ENCODE data around the gene HNMT.
"Not testable (repeated sequence)": the region's sequence is repeated elsewhere in the genome, so short reads cannot be mapped to it uniquely, and the experiment has no call there.

Gene HNMT

DNA sequence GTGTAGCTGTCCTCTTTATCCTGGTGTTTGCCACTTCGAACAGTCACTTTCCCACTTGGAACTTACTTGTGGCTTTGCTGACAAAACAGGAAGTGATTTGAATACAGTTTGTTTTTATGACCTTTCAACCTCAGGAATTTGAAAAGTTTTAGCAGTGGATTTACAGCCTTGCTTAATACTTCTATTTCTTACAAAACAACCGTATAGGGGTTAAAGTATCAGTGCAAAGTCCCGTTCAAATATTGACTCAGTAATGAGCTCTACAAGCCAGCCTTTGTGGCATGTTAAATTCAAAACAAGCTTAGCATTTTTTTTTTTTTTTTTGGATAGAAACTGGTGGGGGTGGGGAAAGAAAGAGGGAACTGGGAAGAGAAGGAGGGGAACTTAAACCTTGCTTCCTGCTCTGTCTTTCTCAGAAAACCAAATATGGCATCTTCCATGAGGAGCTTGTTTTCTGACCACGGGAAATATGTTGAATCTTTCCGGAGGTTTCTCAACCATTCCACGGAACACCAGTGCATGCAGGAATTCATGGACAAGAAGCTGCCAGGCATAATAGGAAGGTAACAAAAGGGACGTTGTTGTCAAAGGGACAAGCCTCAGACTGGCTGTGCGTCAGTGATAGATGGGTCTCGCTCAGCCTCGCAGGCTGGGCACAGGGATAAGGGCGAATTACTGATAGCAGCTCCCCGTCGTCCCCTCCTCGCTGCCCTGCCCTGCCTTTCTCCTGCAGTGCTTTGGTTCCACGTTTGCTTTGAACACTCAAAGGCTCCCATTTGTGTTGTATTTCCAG lies at the start of gene HNMT:
HNMT (plus strand) TSS at position 408 of the 793 bp plus-strand sequence; CDS start at position 427, 19 bp downstream.
- DNase-seq (ENCODE audit: low read depth): peak; percentile 28
- H3K4me3 ChIP-seq (ENCODE audit: low read depth, low read length): peak within 1 kb of the TSS; percentile 41

DNA sequence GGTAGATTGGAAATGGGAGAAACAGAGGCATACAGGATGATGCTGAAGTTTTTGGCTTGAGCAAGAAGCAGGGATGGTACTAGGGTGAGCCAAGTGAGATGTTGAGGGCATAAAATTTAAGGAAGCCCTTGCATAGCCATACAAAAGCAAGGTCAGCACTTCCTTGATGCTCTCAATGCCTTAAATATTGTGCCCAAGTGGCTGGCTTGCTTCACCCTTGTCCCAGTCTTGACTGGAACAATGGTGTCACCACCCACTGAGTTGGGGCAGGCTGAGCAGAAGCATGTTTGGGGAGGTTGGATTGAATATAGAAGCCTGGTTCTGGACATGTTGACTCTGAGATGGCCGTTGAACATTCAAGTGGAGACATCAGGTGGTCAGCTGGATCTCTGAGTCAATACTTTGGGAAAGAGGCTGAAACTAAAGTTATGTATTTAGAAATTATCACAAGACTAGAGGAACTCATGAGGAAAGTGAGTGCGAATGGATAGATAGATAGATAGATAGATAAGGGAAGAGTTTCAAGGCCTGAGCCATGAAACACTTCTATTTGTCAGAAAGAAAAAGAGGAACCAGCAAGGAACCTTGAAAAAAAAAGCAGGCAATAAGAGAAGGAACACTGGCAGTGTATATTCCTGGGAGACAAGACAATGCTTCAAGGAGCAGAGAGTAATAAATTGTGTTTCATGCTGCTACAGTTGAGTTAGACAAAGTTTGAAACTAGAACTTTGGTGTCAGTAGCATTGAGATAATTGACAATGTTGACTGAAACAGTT lies 43.0 kb upstream of the HNMT start:
- H3K4me3 ChIP-seq (ENCODE audit: low read depth, low read length): no peak overlapping the region
- no peak for DNase-seq (ENCODE audit: low read depth)

DNA sequence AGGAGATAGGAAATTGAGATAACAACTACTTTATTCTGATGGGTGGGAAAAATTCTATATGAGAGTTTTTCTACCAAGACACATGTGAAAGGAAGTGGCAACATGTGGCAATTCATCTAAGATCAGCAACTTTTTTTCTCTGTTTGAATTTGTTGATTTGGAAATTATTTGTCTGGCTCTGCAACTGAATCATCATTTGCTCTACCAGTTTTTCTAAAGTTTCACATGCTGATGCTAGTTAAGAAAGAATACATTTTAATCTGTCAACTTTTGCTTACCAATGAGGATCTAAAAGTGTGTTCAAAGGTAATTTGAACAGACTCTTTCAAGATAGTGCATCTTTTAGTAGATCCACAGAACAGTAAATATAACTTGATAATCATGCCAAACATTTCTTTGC lies 42.1 kb upstream of the HNMT start:
- not testable (repeated sequence) for H3K4me3 ChIP-seq (ENCODE audit: low read depth, low read length); DNase-seq (ENCODE audit: low read depth)

- no peak for DNase-seq (ENCODE audit: low read depth)
- H3K4me3 ChIP-seq (ENCODE audit: low read depth, low read length): no peak overlapping the region
These were observed 40.3 kb upstream of the HNMT start for GRCh38 chr2:137924019-137924418.

DNA sequence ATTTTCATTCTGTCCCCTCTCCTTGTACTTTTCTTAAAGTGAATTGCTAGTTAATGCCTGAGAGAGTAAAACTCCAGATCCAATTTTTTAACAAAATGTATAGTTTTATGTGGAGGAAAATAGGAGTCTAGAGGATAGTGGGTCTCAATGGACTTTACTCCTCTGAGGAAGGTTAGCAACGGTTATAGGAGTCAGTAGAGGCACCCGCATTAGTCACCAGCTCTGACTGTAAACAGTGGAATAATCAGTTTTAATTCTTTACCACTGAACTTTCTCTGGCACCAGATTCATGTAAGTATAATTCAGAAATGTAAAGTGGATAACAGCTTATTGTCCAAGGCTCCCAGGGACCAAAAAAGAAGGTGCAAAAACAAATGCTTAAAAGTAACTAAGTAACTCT lies 38.7 kb upstream of the HNMT start:
- H3K4me3 ChIP-seq (ENCODE audit: low read depth, low read length): no peak overlapping the region
- no peak for DNase-seq (ENCODE audit: low read depth)

DNA sequence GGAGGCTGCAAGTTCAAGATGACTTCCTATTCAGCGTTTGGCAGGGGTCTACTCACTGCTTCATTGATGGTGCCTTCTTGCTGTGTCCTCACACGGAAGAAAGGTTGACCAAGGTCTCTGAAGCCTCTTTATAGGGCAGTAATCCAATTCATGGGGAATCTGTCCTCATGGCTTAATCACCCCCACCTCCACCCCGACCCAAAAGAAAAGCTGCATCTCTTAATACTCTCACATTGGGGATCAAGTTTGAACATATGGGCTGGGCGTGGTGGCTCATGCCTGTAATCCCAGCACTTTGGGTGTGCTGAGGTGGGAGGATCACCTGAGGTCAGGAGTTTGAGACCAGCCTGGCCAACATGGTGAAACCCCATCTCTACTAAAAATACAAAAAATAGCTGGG lies 36.4 kb upstream of the HNMT start:
- no peak overlapping the region for H3K4me3 ChIP-seq (ENCODE audit: low read depth, low read length)
- DNase-seq (ENCODE audit: low read depth): no peak

DNA sequence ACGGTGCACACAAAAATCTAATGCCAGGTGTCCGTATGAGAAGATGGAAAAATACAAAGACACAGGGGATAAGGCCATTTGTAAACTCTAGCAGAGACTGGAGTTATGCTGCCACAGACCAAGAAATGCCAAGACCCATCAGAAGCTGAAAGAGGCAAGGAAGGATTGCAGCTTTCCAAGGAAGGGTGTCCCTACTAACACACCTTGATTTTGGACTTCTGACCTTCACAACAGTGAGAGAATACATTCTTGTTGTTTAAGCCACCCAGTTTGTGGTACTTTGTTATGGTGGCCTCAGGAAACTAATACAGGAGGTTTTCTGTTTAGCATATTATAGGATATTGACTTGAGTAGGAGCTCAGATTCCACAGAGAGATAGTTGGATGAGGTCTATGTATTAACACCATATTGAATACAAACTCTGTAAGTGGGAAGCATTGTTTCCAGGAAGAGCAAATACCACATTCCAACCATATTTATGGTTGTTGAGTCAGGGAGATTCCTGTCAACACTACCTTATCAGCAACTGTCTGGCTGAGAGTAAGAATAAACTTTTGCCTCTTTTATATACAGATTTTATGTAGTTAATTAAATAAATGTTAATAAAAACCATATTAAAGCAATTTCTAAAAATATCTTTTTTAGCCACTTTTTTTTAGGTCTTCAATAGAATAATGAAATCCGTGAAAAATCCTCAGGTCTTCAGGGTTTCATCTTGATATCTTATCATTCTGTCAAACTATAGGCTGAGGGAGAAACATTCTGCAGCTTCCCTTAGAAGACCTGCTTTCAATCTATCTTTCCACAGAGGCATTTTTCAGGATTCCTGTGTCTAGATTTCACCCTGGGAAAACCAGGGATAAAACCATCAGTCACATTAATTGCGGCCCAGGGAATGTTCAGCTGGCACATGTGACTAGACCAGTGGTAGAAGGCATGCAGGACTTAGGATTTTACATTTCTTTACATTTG lies 35.4 kb upstream of the HNMT start:
- no peak overlapping the region for H3K4me3 ChIP-seq (ENCODE audit: low read depth, low read length)
- peak; percentile 21 for DNase-seq (ENCODE audit: low read depth)

DNA sequence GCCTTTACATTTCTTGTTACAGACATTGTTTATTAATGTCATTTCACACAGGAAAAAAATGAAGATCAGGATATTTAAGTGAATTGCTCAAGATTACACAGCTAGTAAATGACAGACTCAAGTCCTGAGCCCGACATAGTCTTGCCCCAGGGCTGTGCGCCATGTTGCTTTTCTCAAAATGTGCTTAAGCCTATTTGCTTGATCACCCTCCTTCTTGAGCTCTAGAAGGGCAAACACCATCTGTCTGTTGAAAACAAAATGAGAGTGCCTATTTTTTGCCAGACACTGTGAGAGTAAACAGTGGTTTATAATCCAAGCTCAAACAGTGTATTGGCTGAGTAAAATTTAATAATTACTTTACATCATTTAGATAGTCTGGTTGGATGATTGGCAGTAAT lies 34.8 kb upstream of the HNMT start:
- H3K4me3 ChIP-seq (ENCODE audit: low read depth, low read length): no peak overlapping the region
- no peak for DNase-seq (ENCODE audit: low read depth)

- H3K4me3 ChIP-seq (ENCODE audit: low read depth, low read length): no peak overlapping the region
- no peak for DNase-seq (ENCODE audit: low read depth)
These were observed 34.1 kb upstream of the HNMT start for GRCh38 chr2:137930146-137930545.

GRCh38 chr2:137935591-137935990 lies 28.7 kb upstream of the HNMT start:
- no peak for DNase-seq (ENCODE audit: low read depth)

GRCh38 chr2:137937246-137937645 lies 27.0 kb upstream of the HNMT start:
- no peak for DNase-seq (ENCODE audit: low read depth)
- no peak overlapping the region for H3K4me3 ChIP-seq (ENCODE audit: low read depth, low read length)

More at GRCh38 chr2:137935591-137935990, 28.7 kb upstream of the HNMT start:
- H3K4me3 ChIP-seq (ENCODE audit: low read depth, low read length): no peak overlapping the region

- no peak for DNase-seq (ENCODE audit: low read depth)
- no peak overlapping the region for H3K4me3 ChIP-seq (ENCODE audit: low read depth, low read length)
These were observed 26.5 kb upstream of the HNMT start for GRCh38 chr2:137937778-137938177.

GRCh38 chr2:137938204-137938603 lies 26.1 kb upstream of the HNMT start:
- no peak overlapping the region for H3K4me3 ChIP-seq (ENCODE audit: low read depth, low read length)
- peak; percentile 28 for DNase-seq (ENCODE audit: low read depth)

- DNase-seq (ENCODE audit: low read depth): no peak
- no peak overlapping the region for H3K4me3 ChIP-seq (ENCODE audit: low read depth, low read length)
These were observed 25.2 kb upstream of the HNMT start for GRCh38 chr2:137939026-137939425.

- H3K4me3 ChIP-seq (ENCODE audit: low read depth, low read length): no peak overlapping the region
- no peak for DNase-seq (ENCODE audit: low read depth)
These were observed 24.1 kb upstream of the HNMT start for GRCh38 chr2:137940154-137940553.

GRCh38 chr2:137942037-137942832 lies 22.0 kb upstream of the HNMT start:
- no peak overlapping the region for H3K4me3 ChIP-seq (ENCODE audit: low read depth, low read length)
- DNase-seq (ENCODE audit: low read depth): no peak

GRCh38 chr2:137942833-137943677 lies 21.2 kb upstream of the HNMT start:
- DNase-seq (ENCODE audit: low read depth): no peak
- H3K4me3 ChIP-seq (ENCODE audit: low read depth, low read length): no peak overlapping the region

Measured in skeletal muscle cell (primary cell).